LoVo (cell line): ENCODE results near the gene FMN1.
A peak's percentile ranks its signal among the peaks of the same experiment; 100 is the strongest.
"Not testable (repeated sequence)": the region's sequence is repeated elsewhere in the genome, so short reads cannot be mapped to it uniquely, and the experiment has no call there.

Experiments used
- DNase-seq: peaks from one replicate; pipeline ENCODE4 v3.0.0-alpha.2; 2016; ENCODE audit warnings: low spot score

FMN1 gene

DNA sequence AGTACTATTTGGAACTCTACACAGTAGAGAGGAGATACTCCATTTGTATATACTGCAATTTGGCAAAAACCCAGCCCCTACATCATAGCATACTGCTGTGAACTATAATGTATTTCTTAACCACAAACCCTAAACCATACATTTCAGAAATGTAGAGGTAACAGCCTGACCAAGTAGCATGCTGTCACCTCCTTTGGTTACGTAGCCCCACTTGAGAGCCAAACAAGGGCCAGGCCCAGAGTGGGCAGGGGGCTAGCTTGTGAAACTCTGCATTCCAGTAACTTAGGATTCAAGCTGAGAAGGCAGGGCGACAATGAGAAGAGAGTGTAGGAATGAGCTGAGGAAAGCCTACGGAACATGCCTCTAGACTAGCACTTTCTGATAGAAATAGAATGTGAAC lies 340.9 kb downstream of the FMN1 start:
- no peak for DNase-seq

DNA sequence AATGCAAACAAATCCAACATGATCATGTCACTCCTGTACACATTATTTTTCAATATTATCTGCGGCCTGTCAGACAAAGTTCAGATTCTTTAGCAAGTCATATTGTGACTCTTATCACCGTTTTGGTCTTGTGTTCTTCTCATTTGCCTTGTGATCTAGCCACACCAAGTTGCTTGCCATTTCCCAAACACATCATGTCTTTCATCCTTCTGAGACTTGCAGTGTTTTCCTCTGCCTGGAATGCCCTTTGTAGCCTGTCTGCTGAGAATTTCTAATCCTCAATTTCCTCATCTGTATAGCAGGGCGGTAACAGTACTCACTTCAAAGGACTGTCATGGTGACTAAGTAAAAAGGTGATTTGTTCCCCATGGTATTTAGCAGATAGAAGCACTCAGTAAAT lies 341.7 kb downstream of the FMN1 start:
- no peak for DNase-seq

DNA sequence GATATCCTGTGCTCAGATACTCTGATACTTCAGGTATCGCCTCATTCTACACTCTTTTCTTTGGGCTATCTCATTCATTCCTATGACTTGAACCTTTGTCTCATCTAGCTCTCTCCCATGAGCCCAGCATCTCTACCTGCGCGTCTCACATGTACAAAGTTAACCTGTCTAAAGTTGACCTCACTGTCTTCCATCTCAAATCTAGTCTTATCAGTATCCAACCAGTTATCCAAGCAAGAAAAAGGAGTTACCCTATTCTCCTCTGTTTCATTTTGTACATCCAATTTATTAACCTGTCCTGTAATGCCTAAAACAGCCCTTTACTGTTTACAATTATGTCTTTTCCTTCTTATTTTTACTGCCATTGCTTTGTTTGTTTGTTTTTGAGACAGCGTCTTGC lies 342.5 kb downstream of the FMN1 start:
- DNase-seq, result no peak

DNA sequence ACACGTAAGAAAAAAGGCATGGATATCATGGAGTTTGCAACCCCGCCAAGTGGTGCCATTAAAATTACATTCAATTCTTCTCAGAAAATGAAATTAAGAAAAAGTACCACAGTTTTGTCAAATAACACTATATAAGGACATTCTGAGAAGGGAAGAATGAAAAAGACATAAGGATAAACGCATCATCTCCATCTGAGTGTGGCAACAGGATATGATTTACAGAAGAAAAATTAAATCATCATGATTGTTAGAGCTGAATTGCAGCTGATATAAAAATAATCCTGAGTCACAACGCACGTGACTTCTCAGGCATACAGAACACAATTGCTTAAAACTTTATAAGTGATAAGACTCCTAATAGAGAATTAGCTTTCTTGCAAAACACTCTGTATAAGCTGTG lies 342.9 kb downstream of the FMN1 start:
- DNase-seq, result no peak

DNA sequence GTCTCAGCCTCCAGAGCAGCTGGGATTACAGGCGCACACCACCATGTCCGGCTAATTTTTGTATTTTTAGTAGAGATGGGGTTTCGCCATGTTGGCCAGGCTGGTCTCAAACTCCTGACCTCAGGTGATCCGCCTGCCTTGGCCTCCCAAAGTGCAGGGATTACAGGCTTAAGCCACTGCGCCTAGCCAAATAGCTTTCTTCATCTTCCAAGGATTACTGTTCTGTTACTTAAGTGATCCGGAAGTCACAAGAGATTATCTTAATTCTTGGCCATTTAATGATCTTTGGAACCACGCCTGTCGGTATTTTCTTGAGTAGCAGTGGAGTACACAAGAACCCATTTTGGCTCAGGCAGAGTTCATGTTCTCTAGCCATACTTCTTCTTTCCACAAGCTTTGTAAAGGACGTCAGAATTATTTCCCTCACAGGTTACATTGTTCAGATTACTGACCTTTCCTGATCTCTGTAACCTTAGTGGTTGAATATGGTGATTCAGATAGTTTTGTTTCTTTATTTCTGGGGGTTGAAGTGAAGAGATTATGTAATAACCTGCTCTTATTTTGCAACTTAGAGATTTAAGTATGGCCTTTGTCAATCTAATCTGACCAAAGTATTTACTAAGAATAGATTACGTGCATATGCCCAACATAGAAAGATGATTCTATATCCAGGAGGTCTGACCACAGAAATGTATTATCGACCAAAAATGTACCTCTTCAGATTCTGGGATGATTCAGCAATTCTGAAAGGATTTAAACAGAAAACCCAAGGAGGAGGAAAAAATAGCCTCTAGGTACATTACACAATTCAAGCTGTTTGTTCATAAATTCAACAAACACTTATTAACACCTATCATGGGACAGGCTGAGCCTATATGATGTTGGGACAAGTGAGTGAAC lies 344.5 kb downstream of the FMN1 start:
- no peak for DNase-seq

DNA sequence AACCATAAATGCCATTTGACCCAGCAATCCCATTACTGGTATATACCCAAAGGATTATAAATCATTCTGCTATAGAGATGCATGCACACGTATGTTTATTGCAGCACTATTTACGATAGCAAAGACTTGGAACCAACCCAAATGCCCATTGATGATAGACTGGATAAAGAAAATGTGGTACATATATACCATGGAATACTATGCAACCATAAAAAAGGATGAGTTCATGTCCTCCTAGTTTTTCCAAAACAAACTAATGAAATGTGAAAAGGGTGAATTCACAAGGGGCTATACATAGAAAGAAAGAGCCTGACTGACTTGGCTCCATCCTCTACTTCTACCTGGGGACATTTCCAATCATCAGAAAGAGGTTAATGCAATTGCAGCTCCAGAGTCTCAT lies 347.8 kb downstream of the FMN1 start:
- not testable (repeated sequence) for DNase-seq

DNA sequence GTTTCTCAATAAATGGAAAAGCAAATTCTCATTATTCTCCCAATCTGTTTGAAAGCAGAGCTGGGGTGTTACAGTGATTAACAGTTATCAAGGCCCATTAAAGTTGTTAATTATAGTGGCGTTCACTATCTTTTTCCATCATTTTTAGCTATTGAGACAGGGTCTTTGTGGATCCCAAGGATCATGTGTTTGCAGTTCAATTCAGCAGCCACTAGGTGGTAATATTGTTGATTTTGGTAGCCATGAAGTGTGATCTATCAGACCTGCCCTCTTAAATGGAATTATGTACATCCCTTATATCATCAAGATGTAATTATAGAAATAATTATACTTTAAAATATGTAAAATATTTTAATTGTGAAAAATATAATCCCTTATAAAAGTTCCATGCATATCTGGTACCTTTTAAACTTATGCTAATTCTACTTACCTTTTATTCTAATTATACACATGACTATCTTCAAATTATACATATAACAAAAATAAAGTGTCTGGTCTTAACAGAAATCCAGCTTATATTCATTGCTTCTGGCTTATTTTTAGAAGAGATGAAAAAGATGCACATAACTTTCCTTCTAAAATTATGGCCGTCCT lies 350.3 kb downstream of the FMN1 start:
- DNase-seq, result peak; percentile 32

DNA sequence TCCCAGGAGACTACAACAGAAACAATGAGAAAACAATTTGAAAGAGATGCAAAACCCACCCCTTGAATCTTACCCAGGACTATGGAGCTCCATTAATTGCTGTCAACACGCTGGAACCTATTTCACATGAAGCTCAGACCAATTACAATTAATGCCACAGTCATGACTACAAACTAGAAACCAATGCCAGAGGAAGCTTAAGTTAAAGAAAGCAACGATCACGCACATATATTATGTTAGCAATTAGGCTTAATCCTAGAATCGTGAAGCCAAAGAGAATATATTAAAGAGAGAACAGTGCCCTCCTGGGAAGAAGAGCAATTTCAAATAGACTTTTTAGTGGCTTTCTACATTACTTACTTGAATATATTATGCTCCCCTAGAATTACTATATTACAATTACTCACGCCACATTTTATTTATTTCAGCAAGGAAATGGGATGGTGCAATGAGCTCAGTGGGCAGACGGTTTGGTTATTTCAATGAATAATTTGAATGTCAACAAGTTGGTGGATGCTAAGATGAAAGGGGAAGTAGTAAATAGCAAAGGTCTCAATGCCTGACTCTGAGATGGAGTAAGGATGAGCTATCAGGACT lies 351.2 kb downstream of the FMN1 start:
- no peak for DNase-seq

DNA sequence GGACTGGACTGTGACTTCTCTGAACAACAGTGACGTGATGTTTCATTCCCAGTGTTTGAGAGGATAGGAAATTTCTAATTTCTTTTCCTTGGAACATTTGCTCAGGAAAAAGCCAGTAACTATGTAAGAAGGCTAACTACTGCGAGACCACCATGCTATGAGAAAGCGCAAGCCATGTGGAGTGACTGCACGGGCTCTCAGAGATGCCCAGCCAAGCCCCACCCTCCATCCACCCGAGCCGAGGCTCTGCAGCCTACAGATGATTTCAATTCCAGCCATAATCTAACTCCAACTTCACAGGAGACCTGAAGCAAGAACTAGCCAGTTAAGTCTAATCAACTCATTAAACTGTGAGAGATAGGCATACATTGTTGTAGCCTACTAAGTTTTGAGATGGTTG lies 352.4 kb downstream of the FMN1 start:
- no peak for DNase-seq

DNA sequence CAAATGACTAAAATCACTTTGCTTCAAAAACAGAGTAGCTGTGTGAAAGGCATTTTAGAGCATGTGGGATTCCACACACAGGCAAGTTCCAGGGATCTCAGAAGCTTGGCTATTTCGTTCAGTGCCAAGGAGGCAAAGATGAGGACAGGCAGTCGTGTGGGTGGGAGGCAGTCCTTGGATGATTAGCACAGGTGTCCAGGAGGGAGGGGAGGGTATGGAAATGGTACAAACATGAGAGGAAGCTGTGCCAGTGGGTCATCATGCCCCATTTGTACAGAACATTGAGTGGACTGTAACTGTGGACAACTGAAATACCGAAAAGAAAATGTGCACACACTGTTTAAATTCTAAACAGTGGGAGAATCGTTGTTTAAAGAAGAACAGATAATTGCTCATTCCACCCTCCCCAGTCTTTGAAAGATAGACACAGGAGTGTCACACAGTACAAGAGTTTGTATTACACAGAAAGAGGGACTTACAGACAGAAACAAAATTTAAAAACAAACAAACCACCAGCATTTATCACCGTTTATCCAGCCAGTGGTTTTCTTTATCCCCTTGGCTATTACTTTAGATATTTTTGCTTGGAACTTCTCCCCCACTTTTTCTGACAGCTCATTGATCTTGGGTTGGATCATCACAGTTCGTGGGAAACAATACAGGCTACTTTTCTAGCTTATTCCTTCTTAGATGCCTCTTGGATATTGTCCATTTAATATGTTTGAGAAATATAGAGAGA lies 353.8 kb downstream of the FMN1 start:
- no peak for DNase-seq

DNA sequence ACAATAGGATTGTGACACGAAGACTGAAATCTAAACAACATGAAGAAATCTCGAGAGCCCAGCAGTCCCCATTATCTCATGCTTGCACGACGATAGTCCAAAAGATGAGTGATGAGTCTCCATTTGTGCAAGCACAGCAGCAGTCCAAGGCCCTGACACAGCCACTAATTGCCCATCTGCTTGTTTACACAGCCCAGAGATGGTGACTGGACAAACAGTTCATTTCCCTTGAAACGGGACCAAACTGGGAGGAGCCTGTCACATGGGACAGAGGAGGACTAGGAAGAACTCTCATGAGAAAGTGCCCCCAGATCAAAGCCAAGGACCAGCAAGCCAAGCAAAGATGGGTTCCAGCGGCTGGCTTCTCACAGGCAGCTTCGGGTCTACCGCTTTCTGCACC lies 355.7 kb downstream of the FMN1 start:
- no peak for DNase-seq

DNA sequence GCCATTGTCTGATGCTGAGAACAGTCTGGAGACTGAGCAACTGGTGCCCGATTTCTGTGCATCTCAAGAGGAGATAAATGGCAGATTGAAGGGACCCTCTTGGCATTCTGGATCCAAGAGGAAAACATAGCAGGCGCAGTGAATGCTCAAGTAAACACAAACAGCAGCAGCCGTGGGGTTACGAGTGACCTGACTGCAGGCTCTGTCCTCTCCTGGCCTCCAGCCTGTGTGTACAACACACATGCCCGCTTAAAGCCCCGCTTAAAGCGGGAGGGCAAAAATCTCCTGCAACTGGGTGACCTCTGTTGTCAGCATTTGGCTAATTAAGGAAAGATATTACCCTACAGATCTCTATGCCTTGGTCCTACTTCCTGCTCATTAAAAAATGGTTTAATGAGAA lies 356.2 kb downstream of the FMN1 start:
- no peak for DNase-seq

DNA sequence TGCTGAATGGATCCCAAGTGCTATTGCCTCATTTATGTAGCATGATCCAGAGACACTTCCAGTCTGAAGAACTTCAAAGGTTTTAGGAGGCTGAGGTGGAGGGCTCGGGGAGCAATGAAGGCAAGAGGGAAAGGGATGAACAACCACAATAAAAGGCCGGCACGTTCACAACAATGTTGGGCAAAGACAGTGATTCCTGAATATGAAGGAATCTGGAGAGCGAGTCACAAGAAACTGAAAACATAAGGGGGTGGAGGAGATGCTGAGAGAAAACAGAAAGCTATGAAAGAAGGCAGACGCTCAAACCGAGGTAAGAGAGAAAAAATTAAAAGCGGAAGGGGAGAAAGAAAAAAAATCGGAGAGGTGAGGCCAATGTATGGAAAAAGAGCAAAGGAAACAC lies 356.6 kb downstream of the FMN1 start:
- no peak for DNase-seq

DNA sequence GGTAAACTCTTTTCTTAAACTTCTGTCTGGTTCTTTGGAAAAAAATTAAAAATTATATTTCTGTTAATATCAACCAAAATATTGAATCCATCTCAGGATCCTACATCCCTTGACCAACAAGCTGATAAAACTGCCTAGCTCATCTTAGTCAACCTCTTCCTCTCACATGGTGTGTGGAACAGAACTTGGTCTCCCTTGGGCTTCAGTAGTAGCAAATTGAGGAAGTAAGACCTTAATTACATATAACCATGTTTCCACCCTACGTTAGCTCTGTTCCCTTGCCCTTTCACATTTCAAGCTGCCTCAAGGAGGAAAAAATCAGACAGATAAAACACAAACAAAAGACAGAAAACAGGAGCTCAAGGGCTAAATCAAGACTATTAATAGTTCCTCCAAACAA lies 360.4 kb downstream of the FMN1 start:
- DNase-seq, result no peak

DNA sequence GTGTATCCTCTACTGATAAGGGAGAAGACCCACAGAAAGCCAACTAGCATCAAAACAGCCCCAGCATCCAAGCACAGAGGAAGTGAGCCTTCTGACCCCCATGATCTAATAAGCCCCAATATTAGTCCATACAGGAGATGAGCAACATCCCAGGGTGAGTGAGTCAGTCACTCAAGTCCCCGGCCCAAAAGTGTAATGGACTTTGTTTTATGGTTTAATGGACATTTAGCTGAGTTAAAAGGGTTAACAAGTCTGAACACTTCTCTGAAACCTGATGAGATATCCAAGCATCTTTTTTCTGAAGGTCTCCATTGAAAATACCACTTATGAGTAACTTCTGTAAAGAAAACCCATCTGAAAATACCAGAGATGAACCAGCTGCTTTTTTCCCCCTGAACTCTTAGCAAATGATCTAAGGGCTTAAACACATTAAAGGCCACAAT lies 361.1 kb downstream of the FMN1 start:
- no peak for DNase-seq

DNA sequence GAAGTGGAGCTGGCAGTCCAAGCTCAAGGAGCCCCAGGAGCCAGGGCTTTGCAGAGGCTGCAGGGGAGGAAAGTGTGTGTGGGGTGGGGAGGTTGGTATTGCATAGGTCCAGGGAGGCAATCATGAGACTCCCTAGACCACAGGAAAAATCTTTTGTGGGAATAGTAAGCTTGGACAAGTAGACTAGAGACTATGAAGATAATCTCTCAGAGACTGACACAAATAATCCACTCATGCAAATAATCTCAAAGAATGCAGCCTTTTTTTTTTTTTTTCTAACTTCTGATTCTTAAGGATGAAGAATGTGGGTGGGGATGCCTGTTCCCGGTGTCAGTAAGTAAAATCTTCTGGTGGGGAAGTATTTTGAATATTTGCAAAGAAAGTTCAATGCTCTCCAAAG lies 363.0 kb downstream of the FMN1 start:
- DNase-seq, result no peak

DNA sequence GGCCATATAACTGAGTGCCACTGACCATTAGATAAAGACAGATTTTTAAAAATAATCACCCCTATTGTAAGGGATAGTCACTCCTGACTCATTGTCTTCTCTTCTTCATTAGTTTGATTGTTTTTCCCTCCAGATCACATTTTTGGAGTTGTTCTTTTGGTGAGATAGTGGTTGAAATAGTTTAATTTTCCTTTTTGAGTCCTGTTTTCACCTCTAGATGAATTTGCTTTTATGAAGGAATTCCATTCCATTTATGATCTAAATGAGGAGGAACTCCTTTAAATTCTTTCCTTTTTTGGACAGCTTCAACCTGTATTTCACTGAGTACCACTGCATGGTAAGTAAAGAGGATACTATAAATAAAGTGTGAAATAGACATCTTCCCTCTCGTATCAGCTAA lies 364.3 kb downstream of the FMN1 start:
- DNase-seq, result no peak

DNA sequence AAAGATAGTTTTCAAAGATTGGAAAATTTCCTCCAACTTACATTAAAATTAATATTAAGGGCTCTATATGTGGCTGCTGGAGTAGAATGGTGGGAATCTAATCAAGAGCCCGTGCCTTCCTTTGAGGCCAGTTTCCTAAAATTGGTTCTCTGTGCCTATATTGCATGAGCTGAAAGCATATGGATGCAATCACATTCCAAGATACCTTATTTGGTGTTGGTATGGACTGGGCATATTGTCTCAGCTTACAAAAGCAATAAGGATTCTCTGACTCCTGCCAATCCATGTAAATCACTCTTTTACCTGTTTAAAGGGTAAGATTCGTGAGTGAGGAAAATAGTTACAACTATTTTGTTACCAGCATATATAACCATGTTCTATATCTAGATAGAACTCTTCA lies 365.1 kb downstream of the FMN1 start:
- DNase-seq, result no peak

DNA sequence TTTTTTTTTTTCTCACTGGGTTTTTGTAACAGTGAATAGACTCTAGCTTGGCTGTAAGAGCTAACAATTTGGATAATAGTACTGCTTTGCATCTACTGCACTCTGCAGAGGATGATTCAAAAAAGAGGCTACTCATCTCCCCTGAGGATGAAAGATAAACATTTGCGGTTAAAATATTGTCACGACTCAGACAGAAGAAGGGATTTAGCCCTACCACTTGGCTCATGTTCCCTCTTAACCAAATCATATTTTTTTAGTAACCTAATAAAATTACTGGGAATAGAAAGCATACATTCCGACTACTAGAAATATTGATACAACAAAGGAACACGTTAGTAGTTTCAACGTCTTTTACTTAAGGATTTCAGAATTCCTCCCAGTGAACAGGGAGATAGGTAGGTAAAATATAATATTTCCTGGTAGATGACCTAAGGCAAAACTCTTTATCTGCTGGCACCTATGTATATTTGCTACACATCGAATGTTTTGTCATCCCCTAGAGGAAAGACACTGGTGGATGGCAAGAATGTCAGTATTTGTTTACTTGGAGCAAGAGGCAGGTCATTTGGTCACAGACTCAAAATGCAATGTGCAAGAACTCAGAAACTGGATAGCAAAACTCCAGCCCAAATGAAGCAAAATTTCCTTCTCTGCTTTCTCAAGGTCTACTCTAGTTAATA lies 365.9 kb downstream of the FMN1 start:
- DNase-seq, result no peak

DNA sequence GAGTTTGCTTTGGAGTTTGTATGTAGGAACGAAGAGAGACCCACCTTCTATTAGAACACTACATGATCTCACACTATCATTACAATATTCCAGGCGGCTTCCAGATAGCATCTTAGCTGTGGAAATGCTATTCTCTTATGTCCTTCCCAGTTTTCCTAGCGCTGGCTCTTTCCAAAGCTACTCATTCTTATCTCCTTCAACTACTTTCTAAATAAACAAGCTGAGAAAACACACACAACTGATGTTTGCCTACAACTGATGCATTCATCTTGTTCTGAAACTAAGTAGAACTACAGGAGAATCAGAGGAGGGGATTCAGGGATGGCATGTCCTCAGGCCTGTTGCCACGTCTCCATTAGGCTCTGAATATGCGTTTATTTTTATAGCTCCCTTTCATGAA lies 367.8 kb downstream of the FMN1 start:
- DNase-seq, result no peak

DNA sequence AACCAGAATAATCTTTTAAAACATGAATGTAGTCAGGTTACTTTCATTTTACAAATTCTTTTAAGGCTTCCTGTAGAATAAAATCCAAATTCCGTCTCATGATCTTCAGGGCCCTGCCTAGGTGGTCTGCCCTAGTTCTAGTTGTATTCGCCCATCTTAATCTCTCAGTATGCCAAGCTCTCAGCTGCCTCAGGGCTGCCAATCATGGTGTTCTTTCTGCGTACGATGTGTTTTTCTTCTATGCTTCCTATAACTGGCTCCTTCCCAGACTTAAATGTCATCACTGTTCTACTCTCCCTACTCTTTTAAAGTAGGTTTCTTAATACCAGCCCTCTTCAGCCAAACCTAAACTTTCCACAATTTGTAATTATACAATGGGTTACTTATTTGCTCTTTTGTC lies 369.3 kb downstream of the FMN1 start:
- DNase-seq, result no peak

DNA sequence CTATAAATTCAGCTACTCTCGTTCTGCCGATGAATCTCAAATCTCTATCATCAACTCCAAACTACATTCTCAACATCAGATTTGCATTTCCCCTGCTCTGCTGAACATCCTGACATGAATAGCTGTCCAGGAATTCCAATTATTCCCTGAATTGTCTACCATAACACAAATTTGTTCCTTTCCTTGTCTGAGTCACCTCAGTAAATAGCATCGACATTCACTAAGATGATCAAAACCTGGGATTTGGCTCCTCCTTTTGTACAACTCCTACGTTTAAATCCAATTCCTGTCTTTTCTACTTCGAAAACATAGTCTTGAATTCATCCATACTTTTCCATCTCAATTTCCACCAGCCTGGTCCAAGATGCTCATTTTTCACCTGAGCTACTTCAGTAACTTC lies 369.7 kb downstream of the FMN1 start:
- peak; percentile 28 for DNase-seq
